ENCODE data around the gene MAPK8. TPM values are rescaled to one million over a fixed set of nuclear protein-coding genes. Genes with fewer than 3 reads are reported as not detected.
A peak's percentile ranks its signal among the peaks of the same experiment; 100 is the strongest.
"Not testable (repeated sequence)": the region's sequence is repeated elsewhere in the genome, so short reads cannot be mapped to it uniquely, and the experiment has no call there.

Gene MAPK8
- total RNA-seq, 1 experiment from 2014 or later, result 47.2 TPM

GRCh38 chr10:48347943-48348342 is 41.5 kb downstream of the MAPK8 start:
- H3K4me3 ChIP-seq, H3K36me3 ChIP-seq, DNase-seq, H3K27me3 ChIP-seq: not testable (repeated sequence)
- peaks cover 15% of the 10 kb centered on the region; the same call in 1 of the 2 replicates for H3K9me3 ChIP-seq

GRCh38 chr10:48353246-48353645 is 46.8 kb downstream of the MAPK8 start:
- H3K27me3 ChIP-seq, result no peaks in the 10 kb centered on the region
- no peaks in the 10 kb centered on the region for H3K36me3 ChIP-seq
- DNase-seq, result no peak

GRCh38 chr10:48357631-48358030 is 51.2 kb downstream of the MAPK8 start:
- H3K4me3 ChIP-seq, result no peak overlapping the region
- no peaks in the 10 kb centered on the region for H3K27me3 ChIP-seq
- no peaks in the 10 kb centered on the region for H3K36me3 ChIP-seq
- no peak for DNase-seq
- no peaks in the 10 kb centered on the region; the same call in 1 of the 2 replicates for H3K9me3 ChIP-seq

More at GRCh38 chr10:48353246-48353645, 46.8 kb downstream of the MAPK8 start:
- peaks cover 2% of the 10 kb centered on the region; the same call in 1 of the 2 replicates for H3K9me3 ChIP-seq
- no peak overlapping the region for H3K4me3 ChIP-seq

GRCh38 chr10:48358162-48358561 is 51.7 kb downstream of the MAPK8 start:
- no peak for DNase-seq
- Histone ChIP-seq H3K9me3 (no peaks in the 10 kb centered on the region), H3K4me3 (no peak overlapping the region), H3K36me3 (no peaks in the 10 kb centered on the region), H3K27me3 (no peaks in the 10 kb centered on the region)

GRCh38 chr10:48358838-48359237 is 52.4 kb downstream of the MAPK8 start:
- DNase-seq, result no peak
- Histone ChIP-seq H3K9me3 (no peaks in the 10 kb centered on the region), H3K36me3 (no peaks in the 10 kb centered on the region), H3K4me3 (no peak overlapping the region), H3K27me3 (no peaks in the 10 kb centered on the region)

GRCh38 chr10:48361176-48361575 is 54.7 kb downstream of the MAPK8 start:
- Histone ChIP-seq H3K27me3 (no peaks in the 10 kb centered on the region), H3K36me3 (no peaks in the 10 kb centered on the region), H3K9me3 (no peaks in the 10 kb centered on the region), H3K4me3 (no peak overlapping the region)
- DNase-seq, result no peak

GRCh38 chr10:48363617-48364355 is 57.3 kb downstream of the MAPK8 start:
- Histone ChIP-seq H3K4me3 (no peak overlapping the region), H3K9me3 (no peaks in the 10 kb centered on the region; the same call in 1 of the 2 replicates), H3K27me3 (no peaks in the 10 kb centered on the region), H3K36me3 (no peaks in the 10 kb centered on the region)
- DNase-seq, result peak; percentile 32

GRCh38 chr10:48364659-48365405 is 58.4 kb downstream of the MAPK8 start:
- H3K36me3 ChIP-seq, result no peaks in the 10 kb centered on the region
- no peak overlapping the region for H3K4me3 ChIP-seq
- DNase-seq, result no peak
- no peaks in the 10 kb centered on the region; the same call in 1 of the 2 replicates for H3K9me3 ChIP-seq
- H3K27me3 ChIP-seq, result no peaks in the 10 kb centered on the region

GRCh38 chr10:48365668-48366067 is 59.2 kb downstream of the MAPK8 start:
- Histone ChIP-seq H3K36me3 (no peaks in the 10 kb centered on the region), H3K9me3 (no peaks in the 10 kb centered on the region; the same call in 1 of the 2 replicates), H3K27me3 (no peaks in the 10 kb centered on the region), H3K4me3 (no peak overlapping the region)
- no peak for DNase-seq

GRCh38 chr10:48366261-48366660 is 59.8 kb downstream of the MAPK8 start:
- no peaks in the 10 kb centered on the region for H3K36me3 ChIP-seq
- H3K4me3 ChIP-seq, result no peak overlapping the region
- DNase-seq, result no peak
- no peaks in the 10 kb centered on the region; the same call in 1 of the 2 replicates for H3K9me3 ChIP-seq
- no peaks in the 10 kb centered on the region for H3K27me3 ChIP-seq

- no peak for DNase-seq
- H3K36me3 ChIP-seq, result no peaks in the 10 kb centered on the region
- H3K4me3 ChIP-seq, result no peak overlapping the region
- no peaks in the 10 kb centered on the region for H3K27me3 ChIP-seq
- H3K9me3 ChIP-seq, result no peaks in the 10 kb centered on the region; the same call in 1 of the 2 replicates
Observed at GRCh38 chr10:48369501-48369900, 63.0 kb downstream of the MAPK8 start.

- Histone ChIP-seq H3K9me3 (peaks cover 13% of the 10 kb centered on the region), H3K27me3 (no peaks in the 10 kb centered on the region; the same call in 1 of the 2 replicates), H3K4me3 (no peak overlapping the region), H3K36me3 (no peaks in the 10 kb centered on the region)
- no peak for DNase-seq
Observed at GRCh38 chr10:48377751-48378530, 71.5 kb downstream of the MAPK8 start.

- DNase-seq, result no peak
- H3K4me3 ChIP-seq, result no peak overlapping the region
- H3K9me3 ChIP-seq, result peaks cover 13% of the 10 kb centered on the region
- H3K27me3 ChIP-seq, result no peaks in the 10 kb centered on the region; the same call in 1 of the 2 replicates
- no peaks in the 10 kb centered on the region for H3K36me3 ChIP-seq
Observed at GRCh38 chr10:48378675-48379074, 72.2 kb downstream of the MAPK8 start.

- Histone ChIP-seq H3K4me3 (no peak overlapping the region), H3K36me3 (no peaks in the 10 kb centered on the region), H3K27me3 (no peaks in the 10 kb centered on the region; the same call in 1 of the 2 replicates), H3K9me3 (peaks cover 13% of the 10 kb centered on the region)
- no peak for DNase-seq
Observed at GRCh38 chr10:48381971-48382370, 75.5 kb downstream of the MAPK8 start.

GRCh38 chr10:48382982-48383381 is 76.5 kb downstream of the MAPK8 start:
- Histone ChIP-seq H3K27me3 (no peaks in the 10 kb centered on the region; the same call in 1 of the 2 replicates), H3K36me3 (no peaks in the 10 kb centered on the region), H3K4me3 (no peak overlapping the region), H3K9me3 (peaks cover 13% of the 10 kb centered on the region)
- no peak for DNase-seq

- Histone ChIP-seq H3K27me3 (no peaks in the 10 kb centered on the region; the same call in 1 of the 2 replicates), H3K9me3 (peaks cover 13% of the 10 kb centered on the region), H3K36me3 (no peaks in the 10 kb centered on the region), H3K4me3 (no peak overlapping the region)
- no peak for DNase-seq
Observed at GRCh38 chr10:48383393-48383792, 76.9 kb downstream of the MAPK8 start.

GRCh38 chr10:48384699-48384982 is 78.2 kb downstream of the MAPK8 start:
- Histone ChIP-seq H3K4me3 (no peak overlapping the region), H3K9me3 (peaks cover 13% of the 10 kb centered on the region), H3K36me3 (no peaks in the 10 kb centered on the region), H3K27me3 (no peaks in the 10 kb centered on the region)
- no peak for DNase-seq

All from MG63 (cell line).